Activated gamma-delta T cell treated with Interleukin-2 at 50 U/mL for 16 hours (primary cell): ENCODE measurements around the gene MYLK4.

ENCODE experiments used
- DNase-seq: peaks from one replicate; pipeline ENCODE4 v3.0.0-alpha.2; 2020

MYLK4 gene

DNA sequence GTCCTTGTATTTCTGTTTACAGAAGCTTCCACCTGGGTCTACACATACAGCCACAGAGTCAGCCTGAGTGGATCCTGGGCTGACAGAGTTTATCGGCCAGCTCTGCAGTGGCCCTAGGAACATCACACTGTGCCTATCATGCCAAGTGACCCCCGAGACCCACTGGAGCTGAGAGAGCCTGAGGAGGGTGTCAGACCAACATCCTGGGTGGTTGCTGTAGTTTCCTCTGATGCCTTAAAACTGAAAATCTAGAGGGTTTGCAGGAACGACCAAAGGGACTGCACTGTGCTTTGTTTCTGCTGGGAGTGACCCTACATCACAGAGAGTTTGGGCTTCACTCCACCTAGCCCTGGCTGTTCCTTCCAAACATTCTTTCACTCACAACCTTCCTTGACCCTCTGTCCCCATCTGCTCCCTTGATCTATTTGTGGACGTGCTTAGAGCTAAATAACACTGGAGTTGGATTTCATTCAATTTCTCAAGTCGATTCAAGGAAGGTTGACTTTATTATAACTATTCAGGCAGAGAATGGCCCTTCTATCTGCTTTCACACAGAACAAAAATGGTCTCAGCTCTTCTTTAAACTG lies 18.1 kb downstream of the MYLK4 start:
- DNase-seq, result no peak

DNA sequence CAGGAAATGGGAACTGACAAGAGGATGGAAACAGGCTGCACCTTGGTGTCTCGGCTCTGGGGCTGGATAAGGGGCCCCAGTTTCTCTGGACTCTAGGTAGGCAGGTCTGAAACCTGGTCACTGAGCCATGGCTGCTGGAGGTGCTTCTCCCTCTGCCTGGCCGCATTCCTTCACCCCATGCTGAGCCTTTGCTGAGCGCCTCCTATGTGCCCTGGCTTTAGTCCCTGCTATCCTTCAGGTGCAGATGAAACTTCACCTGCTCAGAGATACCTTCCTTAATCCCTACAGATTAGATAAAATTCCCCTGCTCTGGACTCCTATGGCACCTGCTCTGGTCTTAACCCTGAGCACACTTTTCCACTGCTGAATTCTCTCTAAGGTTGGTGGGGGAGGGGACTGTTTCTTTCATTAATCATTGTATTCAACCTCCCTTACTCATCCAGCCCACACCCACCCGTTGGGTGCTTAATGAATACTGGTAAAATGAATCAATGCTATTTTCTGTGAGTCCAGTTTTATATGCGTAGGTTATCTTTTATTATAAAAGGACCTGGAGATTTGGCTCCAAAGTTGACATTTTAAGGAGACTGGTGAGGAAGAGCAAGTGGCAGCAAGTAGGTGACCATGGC lies 19.3 kb downstream of the MYLK4 start:
- DNase-seq, result no peak

GRCh38 chr6:2730353-2731107 lies 20.2 kb downstream of the MYLK4 start:
- no peak for DNase-seq

- DNase-seq, result no peak
Observed at GRCh38 chr6:2729921-2730320, 20.8 kb downstream of the MYLK4 start.

DNA sequence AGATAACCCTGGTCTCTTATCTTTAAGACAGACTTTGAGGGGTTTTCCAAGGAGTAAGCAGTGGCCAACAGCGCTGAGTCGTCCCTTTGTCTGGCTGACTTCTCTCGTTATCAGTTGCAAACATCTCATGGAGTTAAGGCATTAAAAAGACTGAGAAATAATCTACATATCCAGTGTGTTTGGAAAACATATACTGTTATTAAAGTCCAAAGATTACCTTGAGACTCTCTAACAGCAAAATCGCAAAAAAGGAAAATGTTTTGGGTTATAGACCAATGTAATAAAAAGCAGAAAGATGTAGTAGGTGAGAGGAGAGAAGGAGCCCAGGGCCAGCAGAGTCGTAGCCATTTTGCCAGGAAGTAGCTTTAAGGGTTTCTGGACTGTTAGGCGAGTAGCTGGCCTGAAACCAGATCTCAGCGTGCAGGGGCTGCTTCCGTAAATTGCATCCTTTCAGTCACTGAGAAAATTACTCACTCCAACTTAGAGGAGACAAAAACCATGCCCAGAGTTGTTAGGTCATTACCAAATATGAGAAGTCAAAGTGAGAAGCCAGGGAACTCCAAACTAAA lies 24.6 kb downstream of the MYLK4 start:
- no peak for DNase-seq

DNA sequence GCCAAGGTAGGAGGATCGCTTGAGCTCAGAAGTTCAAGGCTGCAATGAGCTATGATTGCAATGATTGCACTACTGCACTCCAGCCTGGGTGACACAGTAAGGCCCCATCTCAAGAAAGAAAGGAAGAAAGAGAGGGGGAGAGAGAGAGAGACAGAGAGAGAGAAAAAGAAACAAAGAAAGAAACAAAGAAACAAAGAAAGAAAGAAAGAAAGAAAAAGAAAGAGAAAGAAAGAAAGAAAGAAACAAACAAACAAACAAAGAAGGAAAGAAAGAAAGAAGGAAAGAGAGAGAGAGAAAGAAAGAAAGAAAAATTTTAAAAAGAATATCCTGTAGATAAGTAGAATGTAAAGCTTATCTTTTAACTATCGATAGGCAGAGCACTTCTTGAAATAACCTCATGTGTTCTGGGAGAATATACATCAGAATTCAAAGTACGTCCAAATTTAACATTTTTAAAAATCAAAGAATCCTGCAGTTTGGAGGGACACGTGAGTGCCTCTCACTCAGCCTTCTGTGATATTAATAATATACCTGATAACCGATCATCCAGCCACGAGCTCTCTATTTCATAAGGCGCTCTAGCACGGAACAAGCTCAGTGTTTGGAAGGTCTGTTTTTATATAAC lies 25.2 kb downstream of the MYLK4 start:
- DNase-seq, result no peak

GRCh38 chr6:2721219-2721618 lies 29.5 kb downstream of the MYLK4 start:
- no peak for DNase-seq

DNA sequence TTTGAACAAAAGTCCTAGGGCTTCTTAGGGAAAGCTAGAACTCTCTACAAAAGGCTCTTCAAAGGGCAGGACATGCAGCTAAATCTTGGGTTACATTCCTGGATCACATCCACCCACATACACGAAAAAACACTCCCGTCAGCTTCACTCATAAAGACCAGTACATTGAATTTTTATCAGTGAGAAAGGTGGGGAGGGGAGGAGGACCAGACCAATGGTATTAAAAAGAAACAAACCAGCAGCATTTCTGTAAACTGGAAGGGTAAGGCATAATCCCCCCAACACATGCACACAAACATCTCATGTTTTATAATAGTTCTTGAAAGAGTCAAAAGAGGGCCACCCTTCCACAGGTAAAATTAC lies 31.6 kb downstream of the MYLK4 start:
- no peak for DNase-seq

DNA sequence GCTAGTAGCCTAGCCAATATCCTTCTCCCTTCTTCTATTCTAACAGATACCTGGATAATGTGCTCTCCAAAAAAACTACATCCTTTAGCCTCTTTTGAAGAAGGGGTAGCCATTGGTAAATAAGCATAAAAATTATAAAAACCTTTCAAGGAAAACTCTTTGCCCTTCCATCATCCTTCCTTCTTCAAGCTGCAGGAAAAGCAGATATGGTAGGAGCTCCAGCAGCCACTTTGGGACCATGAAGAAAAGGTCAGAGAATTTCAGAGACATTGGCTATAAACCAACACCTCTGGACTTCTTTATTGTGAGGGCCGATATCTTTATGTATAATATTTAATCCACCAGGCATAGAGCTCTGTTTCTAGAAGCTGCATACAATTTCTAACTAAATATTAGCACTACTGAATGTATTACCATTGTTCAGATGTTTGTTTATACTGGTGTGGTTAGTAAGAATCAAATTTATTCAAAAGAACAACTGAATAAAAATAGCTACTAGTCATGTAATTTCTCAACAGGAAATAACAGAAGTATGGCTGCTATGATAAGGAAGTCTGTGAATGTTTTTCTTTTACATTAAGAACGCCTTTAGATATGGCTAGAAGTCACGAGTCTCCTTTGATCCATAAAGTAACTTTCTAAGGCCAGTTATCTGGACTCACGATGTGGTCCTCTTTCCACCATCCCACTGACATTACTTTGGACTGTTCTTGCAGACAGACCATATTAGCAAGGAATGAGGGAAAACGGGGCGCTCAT lies 32.2 kb downstream of the MYLK4 start:
- no peak for DNase-seq

DNA sequence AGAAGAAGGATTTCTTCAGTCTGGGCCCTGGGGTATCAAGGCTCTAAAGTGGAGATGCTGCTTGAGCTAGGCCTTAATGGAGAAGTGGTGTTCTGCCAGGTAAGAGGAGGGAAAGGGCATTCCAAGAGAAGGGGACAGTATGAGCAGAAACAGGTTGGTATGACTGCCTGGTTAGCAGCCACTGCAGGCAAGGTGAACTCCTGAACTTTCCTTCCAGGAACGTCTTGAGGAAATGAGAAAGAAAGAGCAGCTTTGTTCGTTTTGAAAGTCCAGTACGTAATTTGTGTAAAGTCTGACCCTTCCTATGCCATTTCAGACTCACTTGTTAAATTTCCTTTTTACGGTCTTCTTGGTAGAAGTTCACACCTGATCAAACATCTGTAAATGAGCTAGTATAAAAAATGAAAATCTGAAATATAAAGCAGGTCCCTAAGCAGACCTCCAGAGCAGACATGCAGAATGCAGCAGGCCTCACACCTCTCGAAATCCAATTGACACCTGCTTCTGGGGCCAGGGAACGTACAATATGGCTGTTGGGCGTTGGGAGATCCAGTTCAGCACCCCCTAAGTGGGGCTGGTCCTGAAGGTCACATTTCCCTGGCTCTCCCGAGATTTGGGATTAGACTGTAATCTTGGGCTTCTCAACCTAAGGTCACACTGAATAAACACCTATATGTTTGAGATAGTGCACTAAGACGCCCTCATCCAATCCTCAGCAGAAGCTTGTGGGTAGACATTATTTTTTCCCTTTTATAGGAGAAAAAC lies 33.6 kb downstream of the MYLK4 start:
- DNase-seq, result no peak

DNA sequence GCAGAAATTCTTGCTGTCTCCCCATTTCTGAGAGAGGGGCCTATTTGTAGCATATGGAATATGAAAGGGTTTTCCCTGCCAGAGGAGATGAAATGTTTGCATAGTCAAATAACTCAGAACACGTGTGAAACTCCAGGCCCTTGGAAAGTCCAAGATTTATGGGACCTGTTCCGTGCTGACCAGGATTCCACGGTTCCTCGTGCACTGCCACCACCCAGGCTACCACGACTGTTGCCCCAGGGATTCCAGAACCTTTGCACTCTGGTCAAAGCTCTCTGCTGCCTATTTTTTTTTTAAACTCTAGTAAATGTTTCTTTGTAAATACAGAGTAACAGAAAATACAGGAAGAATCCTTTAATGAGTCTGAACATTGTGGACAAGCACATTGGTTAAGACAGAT lies 35.0 kb downstream of the MYLK4 start:
- no peak for DNase-seq

DNA sequence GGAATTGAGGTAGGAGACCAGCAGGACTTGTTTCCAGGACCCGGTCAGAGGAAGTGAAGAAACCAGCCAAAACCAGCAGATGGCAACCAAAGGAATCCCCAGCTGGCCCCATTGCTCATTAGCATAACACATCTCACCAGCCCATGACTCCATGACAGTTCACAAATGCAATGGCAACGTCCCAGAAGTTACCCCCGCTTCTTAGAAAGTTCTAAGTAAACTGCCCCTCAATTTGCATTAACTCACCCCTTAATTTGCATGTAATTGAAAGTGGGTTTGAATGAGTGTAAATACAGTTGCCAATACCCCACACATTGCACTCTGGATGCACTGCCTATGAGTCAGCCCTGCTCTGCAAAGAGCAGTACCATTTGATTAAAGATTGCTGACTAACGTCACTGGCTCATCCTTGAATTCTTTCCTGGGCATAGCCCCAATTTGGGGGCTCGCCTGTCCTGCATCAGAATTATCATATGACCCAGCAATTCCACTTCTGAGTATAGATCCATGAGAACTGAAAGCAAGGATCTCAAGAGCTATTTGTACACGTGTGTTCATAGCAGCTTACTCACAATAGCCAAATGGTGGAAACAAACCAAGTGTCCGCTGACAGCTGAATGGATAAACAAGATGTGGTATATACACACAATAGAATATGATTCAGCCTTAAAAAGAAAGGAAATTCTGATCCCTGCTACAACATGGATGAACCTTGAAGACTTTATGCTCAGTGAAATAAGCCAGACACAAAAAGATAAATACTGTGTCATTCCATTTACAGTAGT lies 36.4 kb downstream of the MYLK4 start:
- no peak for DNase-seq

DNA sequence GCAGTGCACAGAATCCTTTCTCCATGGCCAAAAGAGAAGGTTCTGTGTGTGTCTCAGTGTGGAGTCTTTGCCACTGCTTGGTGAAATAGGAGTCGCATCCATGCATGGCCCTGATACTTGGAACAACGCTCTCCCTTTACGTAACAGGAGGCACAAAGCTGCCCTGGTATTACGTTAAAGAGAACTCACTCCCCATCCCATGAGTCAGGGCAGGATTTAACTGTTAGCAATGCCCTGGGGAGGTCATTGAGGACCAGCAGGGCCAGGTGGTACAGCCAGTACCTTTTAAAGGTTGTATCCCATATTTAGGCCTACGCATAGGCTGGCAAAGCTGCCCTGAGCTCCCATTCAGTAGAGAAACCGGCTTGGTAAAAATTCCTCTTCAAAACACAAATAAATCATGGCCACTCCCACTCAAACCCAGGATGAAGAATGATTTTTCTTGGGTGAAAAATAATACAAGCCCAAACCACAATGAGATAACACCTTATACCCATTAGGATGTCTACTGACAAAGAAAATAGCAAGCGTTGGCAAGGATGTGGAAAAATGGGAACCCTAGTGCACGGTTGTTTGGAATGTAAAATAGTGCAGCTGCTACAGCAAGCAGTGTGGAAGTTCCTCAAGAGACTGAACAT lies 37.1 kb downstream of the MYLK4 start:
- no peak for DNase-seq

DNA sequence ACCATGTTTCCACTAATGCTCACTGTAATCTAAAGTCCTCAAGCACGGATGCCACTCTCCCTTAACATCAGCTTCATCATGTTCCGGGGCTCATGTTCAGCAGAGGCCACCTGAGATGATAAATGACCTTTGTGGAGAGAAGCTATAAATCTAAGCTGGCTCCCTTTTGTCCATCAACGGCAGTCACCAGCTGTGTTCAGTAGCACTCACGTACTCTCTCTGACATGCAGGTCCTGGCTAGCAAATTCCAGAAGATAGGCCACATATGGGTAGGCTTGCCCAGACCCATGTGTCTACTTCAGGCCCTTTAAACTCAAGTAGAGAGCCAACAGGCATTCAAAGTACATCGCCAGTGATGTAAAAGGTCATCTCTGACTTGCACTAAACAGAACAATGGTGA lies 38.6 kb downstream of the MYLK4 start:
- DNase-seq, result no peak

DNA sequence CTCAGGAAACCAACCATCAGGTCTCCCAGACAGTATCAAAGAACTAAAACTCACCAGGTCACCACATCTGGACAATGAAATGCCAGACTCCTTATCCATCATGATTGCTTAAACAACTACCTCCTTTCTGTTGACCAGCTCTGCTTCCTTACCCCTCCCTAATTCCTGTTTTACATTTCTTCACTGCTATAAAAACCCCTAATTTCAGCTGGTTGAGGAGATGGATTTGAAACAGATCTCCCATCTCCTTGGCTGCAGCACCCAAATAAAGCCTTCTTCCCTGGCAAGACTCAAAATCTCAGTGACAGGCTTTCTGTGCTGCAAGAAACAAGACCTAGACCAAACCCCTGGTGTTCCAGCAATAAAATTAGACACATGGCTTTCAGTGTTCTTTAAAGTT lies 40.3 kb downstream of the MYLK4 start:
- no peak for DNase-seq

DNA sequence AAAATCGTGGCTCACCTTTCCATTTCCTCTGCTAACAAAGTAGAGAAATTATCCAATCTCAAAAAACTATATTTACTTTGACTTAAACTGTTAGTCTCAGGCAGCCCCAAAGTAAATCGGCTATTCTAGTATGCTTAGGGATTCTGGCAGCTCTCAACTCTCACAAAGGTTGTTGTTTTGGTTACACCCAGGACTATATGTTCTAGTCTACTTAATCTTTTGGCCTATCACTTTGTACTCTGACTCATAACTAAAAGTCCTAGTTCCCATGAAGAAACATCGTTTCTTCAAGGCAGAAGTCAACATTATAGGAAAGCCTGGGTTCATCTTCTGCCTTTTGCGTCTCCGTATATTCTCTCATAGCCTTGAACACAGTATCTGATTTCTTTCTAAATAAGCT lies 42.3 kb downstream of the MYLK4 start:
- no peak for DNase-seq

DNA sequence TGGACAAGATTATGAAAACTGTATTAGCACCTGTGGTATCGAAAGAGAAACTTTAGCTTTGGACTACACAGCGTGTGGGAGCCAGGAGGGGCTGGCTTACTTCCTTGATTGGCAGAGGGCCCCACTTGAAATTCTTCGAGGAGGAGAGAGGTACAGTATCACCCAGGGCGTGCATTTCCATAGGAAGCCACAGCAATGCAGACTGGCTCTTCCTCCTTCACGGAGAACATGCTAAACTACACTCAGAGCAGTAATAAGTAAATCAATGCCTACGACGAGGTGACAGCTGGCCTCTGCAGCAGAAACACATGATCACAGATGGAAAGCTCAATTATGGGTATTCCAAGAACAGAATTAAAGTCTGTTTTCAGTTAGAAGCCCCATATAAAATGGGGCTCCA lies 44.2 kb downstream of the MYLK4 start:
- no peak for DNase-seq

- no peak for DNase-seq
Observed at GRCh38 chr6:2705256-2705655, 45.5 kb downstream of the MYLK4 start.

DNA sequence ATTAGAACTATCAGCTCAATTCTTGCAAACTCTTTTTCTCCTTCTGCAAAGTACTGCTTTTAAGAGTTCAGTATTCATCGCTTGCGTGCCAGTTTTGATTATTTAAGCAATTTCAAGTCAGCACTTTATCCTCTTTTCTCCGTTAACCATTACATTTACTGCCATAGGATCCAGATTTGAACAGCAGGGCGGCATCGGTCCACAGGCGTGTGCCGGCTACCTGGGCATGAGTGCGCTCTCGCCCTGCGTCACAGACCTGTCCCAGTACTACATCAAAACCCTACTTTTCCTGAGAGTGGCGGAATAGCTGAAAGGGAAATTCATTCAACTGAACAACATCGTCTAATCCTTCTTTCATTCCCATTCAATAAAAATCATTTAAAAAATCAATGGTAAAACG lies 53.4 kb downstream of the MYLK4 start:
- DNase-seq, result no peak

- DNase-seq, result no peak
Observed at GRCh38 chr6:2695454-2696095, 55.1 kb downstream of the MYLK4 start.
